Ovary (tissue), 3 donors: Measurements from ENCODE around the gene SNX9.

ENCODE experiments used
- POLR2A ChIP-seq: fragments of 450-650 bp; IDR thresholded peaks from one replicate; pipeline ENCODE4 v1.6.1; 2017; ENCODE audit warnings: antibody characterized with exemption, mild to moderate bottlenecking, moderate library complexity
- TF ChIP-seq, protein P1 (sequence below), 3 donors: fragments of 450-650 bp in 2 of 3; fragments of 200-600 bp in 1 of 3; IDR thresholded peaks; one replicate each; pipeline versions ENCODE4 v1.5.1 to v1.8.0; 2016 to 2022; ENCODE audit warnings: antibody characterized with exemption in 3 of 3, mild to moderate bottlenecking in 1 of 3
- donor health status: DM: no; HTN: no; CAD: no.

DNA sequence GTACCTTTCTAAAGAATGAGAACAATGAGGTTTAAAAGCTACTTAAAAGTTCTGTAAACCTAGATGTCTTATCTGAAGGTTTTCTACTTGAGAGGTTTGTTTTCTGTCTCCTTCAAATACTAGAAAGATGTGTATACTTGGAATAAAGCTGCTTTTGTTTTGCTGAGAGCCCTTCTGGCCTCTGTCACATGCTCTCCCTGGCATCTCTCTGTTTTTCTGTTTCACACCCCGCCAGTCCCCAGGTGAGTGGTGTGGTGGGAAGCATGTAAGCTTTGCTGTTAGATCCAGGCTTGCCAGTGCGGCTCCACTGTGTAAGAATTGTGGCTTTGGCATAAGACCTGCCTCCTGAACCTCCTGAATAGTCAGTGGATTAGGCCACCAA is 56.8 kb downstream of the SNX9 start:
- TF ChIP-seq, protein P1, sequence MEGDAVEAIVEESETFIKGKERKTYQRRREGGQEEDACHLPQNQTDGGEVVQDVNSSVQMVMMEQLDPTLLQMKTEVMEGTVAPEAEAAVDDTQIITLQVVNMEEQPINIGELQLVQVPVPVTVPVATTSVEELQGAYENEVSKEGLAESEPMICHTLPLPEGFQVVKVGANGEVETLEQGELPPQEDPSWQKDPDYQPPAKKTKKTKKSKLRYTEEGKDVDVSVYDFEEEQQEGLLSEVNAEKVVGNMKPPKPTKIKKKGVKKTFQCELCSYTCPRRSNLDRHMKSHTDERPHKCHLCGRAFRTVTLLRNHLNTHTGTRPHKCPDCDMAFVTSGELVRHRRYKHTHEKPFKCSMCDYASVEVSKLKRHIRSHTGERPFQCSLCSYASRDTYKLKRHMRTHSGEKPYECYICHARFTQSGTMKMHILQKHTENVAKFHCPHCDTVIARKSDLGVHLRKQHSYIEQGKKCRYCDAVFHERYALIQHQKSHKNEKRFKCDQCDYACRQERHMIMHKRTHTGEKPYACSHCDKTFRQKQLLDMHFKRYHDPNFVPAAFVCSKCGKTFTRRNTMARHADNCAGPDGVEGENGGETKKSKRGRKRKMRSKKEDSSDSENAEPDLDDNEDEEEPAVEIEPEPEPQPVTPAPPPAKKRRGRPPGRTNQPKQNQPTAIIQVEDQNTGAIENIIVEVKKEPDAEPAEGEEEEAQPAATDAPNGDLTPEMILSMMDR (IDR thresholded peaks at IDR 0.05): no peak
- TF ChIP-seq POLR2A: no peak
